A549 treated with CORT108297 at 1 μM for 4 hours (cell line): ENCODE results near the gene SDR9C7. TPM values are rescaled to one million over a fixed set of nuclear protein-coding genes. Genes with fewer than 3 reads are reported as not detected.

Experiments used
- total RNA-seq: library from RNA; stranded (reverse); fragments of 200-300 nt; extraction: Qiagen RNA extraction; gene quantifications from 5 replicates; pipeline ENCODE4 v1.2.3, GENCODE V29; 2022

The SDR9C7 gene
- total RNA-seq = not detected in 5 replicates

DNA sequence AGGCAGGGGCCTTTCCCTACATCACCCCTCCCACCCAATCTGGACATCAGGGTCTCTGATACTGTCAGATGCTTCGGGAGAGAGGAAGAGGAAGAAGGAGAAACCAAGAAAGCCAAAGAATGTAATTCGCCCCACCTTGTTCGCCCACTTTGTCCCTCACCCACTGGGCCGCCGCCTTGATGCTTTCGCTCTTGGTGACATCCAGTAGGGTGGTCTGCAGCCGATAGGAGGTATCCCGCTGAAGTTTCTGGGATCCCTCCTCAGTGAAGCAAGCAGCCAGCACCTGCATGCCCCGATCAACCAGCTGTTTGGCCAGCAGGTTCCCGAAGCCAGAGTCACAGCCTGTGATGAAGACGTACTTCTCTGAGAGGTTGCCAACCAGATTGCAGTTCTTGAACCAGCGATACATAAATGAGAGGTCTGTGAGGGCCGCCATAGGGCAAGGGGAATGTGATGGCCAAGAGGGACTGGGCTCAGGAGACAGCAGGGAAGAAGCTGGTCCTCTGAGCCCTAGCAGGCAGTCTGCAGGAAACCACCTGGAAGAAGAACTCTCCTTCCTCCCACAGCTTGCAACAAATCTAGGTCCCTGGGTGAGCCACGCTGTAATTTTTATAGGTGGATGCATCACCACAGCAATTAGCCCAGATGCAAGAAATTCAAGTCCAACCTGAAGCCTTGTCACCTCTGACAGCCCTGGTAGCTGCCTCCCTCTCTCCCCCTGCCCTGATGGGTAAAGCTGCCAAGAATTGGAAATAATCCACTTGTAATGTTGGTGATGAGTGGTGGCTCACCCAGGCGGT is at the start of gene SDR9C7:
Gene SDR9C7 (minus strand): TSS at position 583 of the 800 bp plus-strand sequence. CDS start 147 bp downstream, at position 436.

DNA sequence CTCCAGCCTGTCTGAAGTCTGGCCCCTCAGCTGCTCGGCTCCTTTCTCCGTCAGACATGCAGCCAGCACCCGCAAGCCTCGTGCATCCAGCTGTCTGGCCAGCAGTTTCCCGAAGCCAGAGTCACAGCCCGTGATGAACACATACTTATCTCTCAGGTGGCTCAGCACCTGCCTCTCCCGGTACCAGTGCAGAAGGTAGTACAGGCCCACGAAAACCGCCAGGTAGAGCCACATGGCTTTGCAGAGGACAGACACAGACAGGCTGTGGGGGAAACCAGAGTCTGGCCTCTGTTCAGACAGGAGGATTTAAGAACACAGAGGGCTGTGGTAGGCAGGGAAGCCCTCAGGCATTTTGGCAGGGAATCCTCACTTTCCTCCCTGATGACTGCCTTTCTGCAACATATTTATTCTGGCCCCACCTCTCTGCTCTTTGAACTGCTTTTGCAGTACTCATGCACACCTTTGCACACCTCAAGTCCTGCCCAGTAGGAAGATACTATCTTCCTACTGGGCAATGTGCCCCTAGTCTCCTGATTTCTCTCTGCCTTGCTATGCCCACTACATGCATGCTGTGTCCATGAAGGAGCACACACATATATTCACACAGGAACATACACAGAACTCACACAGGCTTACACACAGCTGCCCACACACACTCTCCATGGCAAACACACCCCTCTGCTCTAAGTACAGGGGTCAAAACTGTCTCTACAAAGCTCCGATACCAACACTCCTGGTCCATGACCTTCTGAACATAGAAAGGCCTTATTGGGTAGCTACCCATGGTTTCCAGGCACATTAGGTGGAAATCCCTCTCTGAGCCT is 23.2 kb upstream of the SDR9C7 start, which contains the start of gene RDH16:
Gene RDH16 (minus strand): TSS at position 380 of the 824 bp plus-strand sequence. CDS start 146 bp downstream, at position 234.

Other genes starting within 250 kb of the SDR9C7 start
- 385 to 489 TPM (median 401 TPM) in 5 replicates for gene PTGES3, start 246.1 kb downstream of the SDR9C7 start, total RNA-seq
- gene NACA, start 209.1 kb downstream of the SDR9C7 start, total RNA-seq = 1,440 to 1,979 TPM (median 1,496 TPM) in 5 replicates
- gene PRIM1, start 182.1 kb downstream of the SDR9C7 start, total RNA-seq = 24.1 to 34.0 TPM (median 25.7 TPM) in 5 replicates
- 0.64 to 1.5 TPM (median 1.3 TPM) in 5 replicates for gene HSD17B6, start 171.1 kb downstream of the SDR9C7 start, total RNA-seq
- gene RDH16, start 23.2 kb upstream of the SDR9C7 start, total RNA-seq = 0.05 to 0.18 TPM (median 0.10 TPM) in 5 replicates
- 4.0 to 6.0 TPM (median 5.1 TPM) in 5 replicates for gene ZBTB39, start 72.1 kb upstream of the SDR9C7 start, total RNA-seq
- gene TAC3, start 82.1 kb upstream of the SDR9C7 start, total RNA-seq = 0.11 to 0.20 TPM (median 0.13 TPM) in 3 of 5 replicates, not detected in the others
- 0.09 to 0.41 TPM (median 0.22 TPM) in 5 replicates for gene MYO1A, start 115.7 kb upstream of the SDR9C7 start, total RNA-seq
- gene NEMP1, start 144.4 kb upstream of the SDR9C7 start, total RNA-seq = 14.5 to 17.2 TPM (median 17.0 TPM) in 5 replicates
- 12.4 to 21.4 TPM (median 19.1 TPM) in 5 replicates for gene NAB2, start 154.7 kb upstream of the SDR9C7 start, total RNA-seq
- gene STAT6, start 177.0 kb upstream of the SDR9C7 start, total RNA-seq = 42.7 to 55.1 TPM (median 54.2 TPM) in 5 replicates
- 15.9 to 22.7 TPM (median 18.3 TPM) in 5 replicates for gene LRP1, start 194.1 kb upstream of the SDR9C7 start, total RNA-seq
- gene LRP1-AS, start 213.2 kb upstream of the SDR9C7 start, total RNA-seq = not detected in 5 replicates